Smooth muscle cell (in vitro differentiated cells): ENCODE data around the gene ZMIZ1. TPM values are rescaled to one million over a fixed set of nuclear protein-coding genes. Genes with fewer than 3 reads are reported as not detected.

Source experiments
- DNase-seq: peaks from one replicate; lab custom pipeline; 2025; ENCODE audit not compliant: unreplicated experiment; lab: John Stamatoyannopoulos, UW
- H2AFZ ChIP-seq: fragments of 200-600 bp; sonication (generic); 2 replicates; pipeline ENCODE4 v1.6.0; 2016; ENCODE audit warnings: antibody characterized with exemption, low read depth, mild to moderate bottlenecking
- H3F3A ChIP-seq: fragments of 200-600 bp; sonication (generic); 2 replicates; pipeline ENCODE4 v1.6.0; 2017; ENCODE audit warnings: antibody characterized with exemption, low read depth
- H3K27ac ChIP-seq: fragments of 200-600 bp; sonication (generic); 2 replicates; pipeline ENCODE4 v1.5.1; 2016; ENCODE audit warnings: low read depth, mild to moderate bottlenecking
- H3K27me3 ChIP-seq: fragments of 200-600 bp; sonication (generic); 2 replicates; pipeline ENCODE4 v1.6.1; 2016; ENCODE audit warnings: low read depth, mild to moderate bottlenecking
- H3K36me3 ChIP-seq: fragments of 200-600 bp; sonication (generic); 2 replicates; pipeline ENCODE4 v1.5.1; 2016; ENCODE audit warnings: low read depth
- H3K4me1 ChIP-seq: fragments of 200-600 bp; sonication (generic); 2 replicates; pipeline ENCODE4 v1.5.1; 2016; ENCODE audit warnings: low read depth
- H3K4me2 ChIP-seq: fragments of 200-600 bp; sonication (generic); 2 replicates; pipeline ENCODE4 v1.6.0; 2016; ENCODE audit warnings: mild to moderate bottlenecking
- H3K4me3 ChIP-seq: fragments of 200-600 bp; sonication (generic); 2 replicates; pipeline ENCODE4 v1.5.1; 2016; ENCODE audit warnings: mild to moderate bottlenecking
- H3K79me2 ChIP-seq: fragments of 200-600 bp; sonication (generic); 2 replicates; pipeline ENCODE4 v1.6.0; 2016; ENCODE audit warnings: low read depth, mild to moderate bottlenecking
- H3K9ac ChIP-seq: fragments of 200-600 bp; sonication (generic); 2 replicates; pipeline ENCODE4 v1.6.0; 2016; ENCODE audit warnings: low read depth
- H3K9me3 ChIP-seq: fragments of 200-600 bp; sonication (generic); replicated peaks from 2 replicates; pipeline ENCODE4 v1.5.1; 2016; ENCODE audit warnings: low read depth
- H4K20me1 ChIP-seq: fragments of 200-600 bp; sonication (generic); 2 replicates; pipeline ENCODE4 v1.6.0; 2016; ENCODE audit warnings: low read depth
- CTCF ChIP-seq: fragments of 200-600 bp; sonication (generic); IDR thresholded peaks from 2 replicates; pipeline ENCODE4 v1.5.1; 2017; ENCODE audit warnings: borderline replicate concordance, mild to moderate bottlenecking, antibody characterized with exemption; ENCODE audit not compliant: insufficient read depth, poor library complexity, severe bottlenecking
- WGBS: methylation state at CpG from one replicate; pipeline ENCODE4 v1.1.7; 2016; ENCODE audit warnings: low lambda C conversion rate; 5-methylcytosine and 5-hydroxymethylcytosine counted together
- polyA plus RNA-seq: library from polyadenylated mRNA; unstranded; fragments of >200 nt; fragmentation: Nextera tagmentation; extraction: Ambion mirVana; gene quantifications from 2 replicates; pipeline ENCODE4 v1.2.1, GENCODE V29; 2016
- total RNA-seq: library from RNA; depleted of rRNA; stranded (reverse); fragments of >200 nt; gene quantifications from 2 replicates; pipeline ENCODE4 v1.2.3, GENCODE V29; 2014

ZMIZ1 gene
- total and polyA plus RNA-seq, 2 experiments from 2014 or later, result 24.2 to 31.3 TPM

- peak overlapping the region; percentile 100 for H3K27ac ChIP-seq
- H3K9ac ChIP-seq, result no peak overlapping the region
- H3K79me2 ChIP-seq, result peaks cover 33% of the 10 kb centered on the region
- H3K27me3 ChIP-seq, result no peaks in the 10 kb centered on the region
- no peaks in the 10 kb centered on the region for H3K36me3 ChIP-seq
- H3F3A ChIP-seq, result peaks cover 14% of the 10 kb centered on the region
- H3K4me2 ChIP-seq, result no peak overlapping the region
- 80% methylated on average over 7 of the region's 7 CpGs for WGBS
- peaks cover 26% of the 10 kb centered on the region for H4K20me1 ChIP-seq
- no peaks in the 10 kb centered on the region for H3K9me3 ChIP-seq
- no peak overlapping the region for H3K4me3 ChIP-seq
- no peak for DNase-seq
- H3K4me1 ChIP-seq, result peaks cover 38% of the 10 kb centered on the region
- TF ChIP-seq CTCF, result no peak
- H2AFZ ChIP-seq, result no peak overlapping the region
Measured at GRCh38 chr10:79147796-79148451, 79.2 kb downstream of the ZMIZ1 start.

GRCh38 chr10:79148452-79149344 lies 79.9 kb downstream of the ZMIZ1 start:
- Histone ChIP-seq H3K36me3 (no peaks in the 10 kb centered on the region), H3K4me1 (peaks cover 38% of the 10 kb centered on the region), H4K20me1 (peaks cover 19% of the 10 kb centered on the region), H3F3A (peaks cover 15% of the 10 kb centered on the region), H3K27ac (peak overlapping the region; percentile 100), H2AFZ (no peak overlapping the region), H3K9ac (peak overlapping the region; percentile 73), H3K79me2 (peaks cover 36% of the 10 kb centered on the region), H3K4me3 (no peak overlapping the region), H3K27me3 (no peaks in the 10 kb centered on the region), H3K9me3 (no peaks in the 10 kb centered on the region), H3K4me2 (peak overlapping the region; percentile 53)
- 56% methylated on average over 16 of the region's 16 CpGs for WGBS
- no peak for DNase-seq
- TF ChIP-seq CTCF, result no peak

GRCh38 chr10:79149345-79149661 lies 80.5 kb downstream of the ZMIZ1 start:
- H2AFZ ChIP-seq, result no peak overlapping the region
- H3K4me1 ChIP-seq, result peaks cover 35% of the 10 kb centered on the region

More at GRCh38 chr10:79149345-79149661, 80.5 kb downstream of the ZMIZ1 start:
- Histone ChIP-seq H3F3A (peaks cover 15% of the 10 kb centered on the region), H4K20me1 (peaks cover 13% of the 10 kb centered on the region), H3K79me2 (peaks cover 37% of the 10 kb centered on the region), H3K36me3 (no peaks in the 10 kb centered on the region), H3K4me2 (peak overlapping the region; percentile 53), H3K27me3 (no peaks in the 10 kb centered on the region), H3K4me3 (no peak overlapping the region), H3K9ac (peak overlapping the region; percentile 73), H3K9me3 (no peaks in the 10 kb centered on the region), H3K27ac (peak overlapping the region; percentile 100)
- WGBS, result 97% methylated on average over 3 of the region's 3 CpGs
- DNase-seq, result no peak
- no peak for TF ChIP-seq CTCF
